DOHH2 (cell line): ENCODE measurements around the gene CSNK1G2.

Experiments
- EZH2phosphoT487 ChIP-seq: fragments of 200-600 bp; sonication (generic); IDR thresholded peaks from 2 replicates; pipeline ENCODE4 v1.6.1; 2017; ENCODE audit warnings: borderline replicate concordance, mild to moderate bottlenecking, antibody characterized with exemption, low read length, moderate library complexity, mixed read lengths
- TF ChIP-seq, protein P1 (sequence below): fragments of 200-600 bp; sonication (generic); IDR thresholded peaks from one replicate; pipeline ENCODE4 v1.5.1; 2014; ENCODE audit warnings: antibody characterized with exemption, mild to moderate bottlenecking, low read depth, low read length; ENCODE audit not compliant: poor library complexity, severe bottlenecking

- TF ChIP-seq, protein P1, sequence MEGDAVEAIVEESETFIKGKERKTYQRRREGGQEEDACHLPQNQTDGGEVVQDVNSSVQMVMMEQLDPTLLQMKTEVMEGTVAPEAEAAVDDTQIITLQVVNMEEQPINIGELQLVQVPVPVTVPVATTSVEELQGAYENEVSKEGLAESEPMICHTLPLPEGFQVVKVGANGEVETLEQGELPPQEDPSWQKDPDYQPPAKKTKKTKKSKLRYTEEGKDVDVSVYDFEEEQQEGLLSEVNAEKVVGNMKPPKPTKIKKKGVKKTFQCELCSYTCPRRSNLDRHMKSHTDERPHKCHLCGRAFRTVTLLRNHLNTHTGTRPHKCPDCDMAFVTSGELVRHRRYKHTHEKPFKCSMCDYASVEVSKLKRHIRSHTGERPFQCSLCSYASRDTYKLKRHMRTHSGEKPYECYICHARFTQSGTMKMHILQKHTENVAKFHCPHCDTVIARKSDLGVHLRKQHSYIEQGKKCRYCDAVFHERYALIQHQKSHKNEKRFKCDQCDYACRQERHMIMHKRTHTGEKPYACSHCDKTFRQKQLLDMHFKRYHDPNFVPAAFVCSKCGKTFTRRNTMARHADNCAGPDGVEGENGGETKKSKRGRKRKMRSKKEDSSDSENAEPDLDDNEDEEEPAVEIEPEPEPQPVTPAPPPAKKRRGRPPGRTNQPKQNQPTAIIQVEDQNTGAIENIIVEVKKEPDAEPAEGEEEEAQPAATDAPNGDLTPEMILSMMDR, result no peak
- TF ChIP-seq EZH2phosphoT487, result no peak
Measured at GRCh38 chr19:1969176-1970002, 28.4 kb downstream of the CSNK1G2 start.
